ENCODE measurements around the gene SPATA20. TPM values are rescaled to one million over a fixed set of nuclear protein-coding genes. Genes with fewer than 3 reads are reported as not detected.

The SPATA20 gene
- total and polyA plus RNA-seq, 2 of the 13 experiments (the other 11 are each of a cell fraction or from before 2014, with no cell fraction given), result 36.1 to 64.8 TPM

DNA sequence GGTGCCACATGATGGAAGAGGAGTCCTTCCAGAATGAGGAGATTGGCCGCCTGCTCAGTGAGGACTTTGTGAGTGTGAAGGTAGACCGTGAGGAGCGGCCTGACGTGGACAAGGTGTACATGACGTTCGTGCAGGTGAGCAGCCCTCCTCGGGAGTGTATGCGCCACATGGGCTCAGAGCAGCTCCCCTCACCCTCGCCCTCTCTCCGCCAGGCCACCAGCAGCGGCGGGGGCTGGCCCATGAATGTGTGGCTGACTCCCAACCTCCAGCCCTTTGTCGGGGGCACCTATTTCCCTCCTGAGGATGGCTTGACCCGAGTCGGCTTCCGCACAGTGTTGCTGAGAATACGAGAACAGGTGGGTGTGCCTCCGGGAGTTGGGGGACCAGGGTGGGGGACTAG lies 1.9 kb downstream of the SPATA20 start:
- no peak overlapping the region for H3K9ac ChIP-seq (ENCODE audit: insufficient read depth, low read depth, low read length)
- peaks cover 3% of the 10 kb centered on the region for H3K79me2 ChIP-seq (ENCODE audit: insufficient read depth, low read length)
- H3K27me3 ChIP-seq (ENCODE audit: control insufficient read depth in 1 of 2, insufficient read depth in 2 of 2, low read length in 2 of 2), result no peaks in the 10 kb centered on the region
- no peak overlapping the region for H2AFZ ChIP-seq (ENCODE audit: low read length)
- CTCF ChIA-PET (ENCODE audit: low intra/inter-chr PET ratio, low total read pairs), result no interaction called here
- no TSS peak for BruUV-seq (replicated peaks)
- H3K4me2 ChIP-seq (ENCODE audit: low read depth, low read length), result no peak overlapping the region
- H3K4me1 ChIP-seq (ENCODE audit: insufficient read depth, low read length), result peaks cover 59% of the 10 kb centered on the region
- ATAC-seq (no peak), DNase-seq (ENCODE audit: low spot score) (no peak), FAIRE-seq (no peak)
- WGBS (ENCODE audit: low lambda C conversion rate), result 94% methylated on average over 17 of the region's 18 CpGs
- H3K9me3 ChIP-seq (ENCODE audit: low read length), result no peaks in the 10 kb centered on the region
- H4K20me1 ChIP-seq (ENCODE audit: insufficient read depth, low read length), result no peaks in the 10 kb centered on the region
- in situ Hi-C loops (cut with HindIII; ENCODE audit: extremely low pct_ligation_motif_present, low pct_unique_long_range_greater_than_20kb), result loop anchor here (5.0 to 10.0 kb wide), 3 partner anchors 78 to 406 kb away; no protein-coding TSS in a partner anchor
- peaks cover 0 to 5% of the 10 kb centered on the region in 2 experiments; a peak in 3 of 5 replicates for H3K36me3 ChIP-seq (replicated peaks in 1 of 2; ENCODE audit: control insufficient read depth in 1 of 2, insufficient read depth in 2 of 2, low read length in 2 of 2)
- no peak overlapping the region for H3K4me3 ChIP-seq (replicated peaks in 1 of 3; ENCODE audit: insufficient read depth in 1 of 3, low read depth in 2 of 3, low read length in 3 of 3)
- H3K27ac ChIP-seq (ENCODE audit: extremely low read length, insufficient read depth, low read length), result no peak overlapping the region
- POLR2A ChIA-PET, result interaction anchor here (1.6 to 3.1 kb wide), 2 partner anchors 7 to 14 kb away, joined by 3 to 20 read pairs; no protein-coding TSS in a partner anchor
- TF ChIP-seq ZNF564 (CRISPR knock-in tag; IDR thresholded peaks at IDR 0.05) (no peak), MTA1 (CRISPR knock-in tag; IDR thresholded peaks at IDR 0.05; ENCODE audit: borderline replicate concordance) (no peak)
- TF ChIP-seq, protein P1, sequence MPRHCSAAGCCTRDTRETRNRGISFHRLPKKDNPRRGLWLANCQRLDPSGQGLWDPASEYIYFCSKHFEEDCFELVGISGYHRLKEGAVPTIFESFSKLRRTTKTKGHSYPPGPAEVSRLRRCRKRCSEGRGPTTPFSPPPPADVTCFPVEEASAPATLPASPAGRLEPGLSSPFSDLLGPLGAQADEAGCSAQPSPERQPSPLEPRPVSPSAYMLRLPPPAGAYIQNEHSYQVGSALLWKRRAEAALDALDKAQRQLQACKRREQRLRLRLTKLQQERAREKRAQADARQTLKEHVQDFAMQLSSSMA (CRISPR knock-in tag; IDR thresholded peaks at IDR 0.05), result no peak
- TF ChIP-seq, protein P2, sequence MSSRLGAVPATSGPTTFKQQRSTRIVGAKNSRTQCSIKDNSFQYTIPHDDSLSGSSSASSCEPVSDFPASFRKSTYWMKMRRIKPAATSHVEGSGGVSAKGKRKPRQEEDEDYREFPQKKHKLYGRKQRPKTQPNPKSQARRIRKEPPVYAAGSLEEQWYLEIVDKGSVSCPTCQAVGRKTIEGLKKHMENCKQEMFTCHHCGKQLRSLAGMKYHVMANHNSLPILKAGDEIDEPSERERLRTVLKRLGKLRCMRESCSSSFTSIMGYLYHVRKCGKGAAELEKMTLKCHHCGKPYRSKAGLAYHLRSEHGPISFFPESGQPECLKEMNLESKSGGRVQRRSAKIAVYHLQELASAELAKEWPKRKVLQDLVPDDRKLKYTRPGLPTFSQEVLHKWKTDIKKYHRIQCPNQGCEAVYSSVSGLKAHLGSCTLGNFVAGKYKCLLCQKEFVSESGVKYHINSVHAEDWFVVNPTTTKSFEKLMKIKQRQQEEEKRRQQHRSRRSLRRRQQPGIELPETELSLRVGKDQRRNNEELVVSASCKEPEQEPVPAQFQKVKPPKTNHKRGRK (CRISPR knock-in tag; IDR thresholded peaks at IDR 0.05), result no peak
- intact Hi-C loops (cut with micrococcal nuclease; ENCODE audit: unreplicated experiment), result loop anchor here (10.0 kb wide), 1 partner anchor 406 kb away; no protein-coding TSS in a partner anchor

Data from HepG2 (cell line).